ENCODE measurements around the gene NBEAL2.
"Not testable (repeated sequence)": the region's sequence is repeated elsewhere in the genome, so short reads cannot be mapped to it uniquely, and the experiment has no call there.

NBEAL2 gene

DNA sequence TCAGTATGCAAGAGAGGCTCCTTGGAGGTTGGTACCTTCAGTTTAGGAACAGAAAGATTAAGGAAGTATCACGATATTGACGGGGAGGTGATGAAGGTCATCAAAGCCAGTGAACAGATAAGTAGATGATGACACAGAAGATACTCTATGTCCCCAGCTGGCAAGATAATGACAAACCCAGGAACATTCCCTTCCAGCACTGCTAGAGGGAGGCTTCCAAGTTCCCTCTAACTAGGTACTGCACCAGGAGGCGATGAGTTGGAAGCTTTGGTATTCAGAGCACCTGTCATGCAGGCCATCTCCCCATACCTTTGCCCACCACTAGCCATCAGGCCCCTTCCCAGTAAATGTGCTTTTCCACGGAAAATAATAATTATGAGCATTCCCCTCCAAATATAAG, 40.8 kb downstream of the NBEAL2 start:
- TF ChIP-seq, protein P1, sequence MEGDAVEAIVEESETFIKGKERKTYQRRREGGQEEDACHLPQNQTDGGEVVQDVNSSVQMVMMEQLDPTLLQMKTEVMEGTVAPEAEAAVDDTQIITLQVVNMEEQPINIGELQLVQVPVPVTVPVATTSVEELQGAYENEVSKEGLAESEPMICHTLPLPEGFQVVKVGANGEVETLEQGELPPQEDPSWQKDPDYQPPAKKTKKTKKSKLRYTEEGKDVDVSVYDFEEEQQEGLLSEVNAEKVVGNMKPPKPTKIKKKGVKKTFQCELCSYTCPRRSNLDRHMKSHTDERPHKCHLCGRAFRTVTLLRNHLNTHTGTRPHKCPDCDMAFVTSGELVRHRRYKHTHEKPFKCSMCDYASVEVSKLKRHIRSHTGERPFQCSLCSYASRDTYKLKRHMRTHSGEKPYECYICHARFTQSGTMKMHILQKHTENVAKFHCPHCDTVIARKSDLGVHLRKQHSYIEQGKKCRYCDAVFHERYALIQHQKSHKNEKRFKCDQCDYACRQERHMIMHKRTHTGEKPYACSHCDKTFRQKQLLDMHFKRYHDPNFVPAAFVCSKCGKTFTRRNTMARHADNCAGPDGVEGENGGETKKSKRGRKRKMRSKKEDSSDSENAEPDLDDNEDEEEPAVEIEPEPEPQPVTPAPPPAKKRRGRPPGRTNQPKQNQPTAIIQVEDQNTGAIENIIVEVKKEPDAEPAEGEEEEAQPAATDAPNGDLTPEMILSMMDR (IDR thresholded peaks at IDR 0.05) = no peak
- Histone ChIP-seq H3K27ac (no peak overlapping the region), H3K4me3 (no peak overlapping the region)
- no peak for DNase-seq (ENCODE audit: low spot score)

DNA sequence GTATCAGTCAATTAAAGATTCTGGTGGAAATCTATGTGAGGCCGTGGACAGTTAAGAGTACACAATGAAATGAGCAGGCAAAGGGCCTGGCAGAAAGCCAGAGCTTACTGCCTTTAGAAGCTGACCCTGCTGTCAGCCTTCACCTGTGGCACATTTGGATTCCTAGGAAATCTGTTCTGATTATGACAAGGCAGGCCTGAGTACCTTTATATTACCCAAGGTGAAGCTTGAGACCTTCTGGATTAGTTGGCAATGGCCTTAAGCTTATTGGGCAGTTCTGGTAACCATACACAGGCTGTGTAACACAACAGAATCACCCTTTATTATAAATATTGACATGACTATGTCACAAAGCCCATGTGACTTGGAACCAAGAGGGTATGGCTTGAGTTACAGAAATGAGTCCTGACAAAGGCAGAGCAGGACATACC, 43.2 kb downstream of the NBEAL2 start:
- Histone ChIP-seq H3K27ac (no peak overlapping the region), H3K4me3 (no peak overlapping the region)
- no peak for DNase-seq (ENCODE audit: low spot score)
- TF ChIP-seq, protein P1 (IDR thresholded peaks at IDR 0.05) = no peak

DNA sequence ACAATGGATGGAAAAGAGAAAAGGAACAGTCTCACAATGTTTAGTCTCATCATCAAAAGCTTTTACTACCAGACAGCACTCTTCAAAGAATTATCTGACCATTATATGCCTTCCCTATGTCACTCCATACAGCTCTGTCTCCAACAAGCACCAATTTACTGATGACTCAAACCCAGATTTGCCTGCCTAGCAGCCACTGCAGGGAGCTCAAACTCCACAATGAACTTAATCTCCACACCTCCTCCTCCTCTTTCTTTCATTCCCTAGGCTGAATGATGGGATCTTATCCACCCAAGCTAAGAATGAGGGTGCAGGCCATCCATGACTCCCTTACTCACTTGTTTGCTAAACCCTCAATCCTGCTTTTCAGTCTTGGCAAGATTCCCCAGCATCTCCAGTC, 45.5 kb downstream of the NBEAL2 start:
- Histone ChIP-seq H3K4me3 (no peak overlapping the region), H3K27ac (no peak overlapping the region)
- DNase-seq (ENCODE audit: low spot score) = no peak
- TF ChIP-seq, protein P1 (IDR thresholded peaks at IDR 0.05) = no peak

DNA sequence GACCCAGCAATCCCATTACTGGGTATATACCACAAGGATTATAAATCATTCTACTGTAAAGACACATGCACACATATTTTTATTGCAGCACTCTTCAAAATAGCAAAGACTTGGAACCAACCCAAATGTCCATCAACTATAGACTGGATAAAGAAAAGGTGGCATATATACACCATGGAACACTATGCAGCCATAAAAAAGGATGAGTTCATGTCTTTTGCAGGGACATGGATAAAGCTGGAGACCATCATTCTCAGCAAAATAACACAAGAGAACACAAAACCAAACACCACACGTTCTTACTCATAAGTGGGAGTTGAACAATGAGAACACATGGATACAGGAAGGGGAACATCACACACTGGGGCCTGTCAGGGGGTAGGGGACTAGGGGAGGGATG, 47.0 kb downstream of the NBEAL2 start:
- H3K27ac ChIP-seq; H3K4me3 ChIP-seq; DNase-seq (ENCODE audit: low spot score): not testable (repeated sequence)

DNA sequence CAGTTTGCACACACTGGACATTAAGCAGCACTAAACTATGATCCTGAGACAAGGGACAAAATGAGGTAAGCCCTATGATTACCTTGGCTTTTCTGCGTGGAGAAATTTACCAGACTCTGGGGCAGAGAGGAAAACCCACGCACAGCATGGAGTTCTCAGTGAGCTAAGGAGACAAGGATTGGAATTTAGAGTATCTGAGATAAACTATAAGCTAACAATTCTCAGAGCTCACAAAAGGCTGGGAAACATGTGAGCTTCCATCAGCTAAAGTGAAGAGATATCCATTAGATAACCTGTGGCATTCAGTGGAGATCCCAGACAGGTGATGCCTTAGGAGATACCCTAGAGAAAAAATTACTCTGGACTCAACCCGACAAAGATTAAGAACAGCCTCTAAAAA, 48.7 kb downstream of the NBEAL2 start:
- TF ChIP-seq, protein P1 (IDR thresholded peaks at IDR 0.05) = no peak
- no peak overlapping the region for H3K4me3 ChIP-seq

DNA sequence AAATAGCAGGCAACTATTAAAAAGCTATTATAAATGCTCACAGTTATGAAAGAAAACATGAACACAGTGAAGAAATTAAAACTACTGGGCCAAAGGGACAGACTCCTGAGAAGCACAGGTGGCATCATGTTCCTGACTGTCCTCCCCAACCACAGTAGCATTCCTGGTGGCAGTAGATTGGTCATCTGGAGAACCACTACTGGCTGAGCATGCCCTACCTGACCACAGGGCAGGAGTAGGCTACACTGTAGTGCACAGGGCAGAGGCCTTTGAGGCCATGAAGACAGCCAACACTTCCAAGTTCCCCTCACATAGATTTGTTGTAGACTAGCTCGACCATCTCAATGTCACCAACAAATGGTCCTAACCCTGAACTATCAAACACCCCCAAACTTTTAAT, 49.2 kb downstream of the NBEAL2 start:
- DNase-seq (ENCODE audit: low spot score) = no peak
- TF ChIP-seq, protein P1 (IDR thresholded peaks at IDR 0.05) = no peak
- no peak overlapping the region for H3K27ac ChIP-seq
- no peak overlapping the region for H3K4me3 ChIP-seq

More for the DNA sequence above, 48.7 kb downstream of the NBEAL2 start:
- no peak overlapping the region for H3K27ac ChIP-seq
- no peak for DNase-seq (ENCODE audit: low spot score)

DNA sequence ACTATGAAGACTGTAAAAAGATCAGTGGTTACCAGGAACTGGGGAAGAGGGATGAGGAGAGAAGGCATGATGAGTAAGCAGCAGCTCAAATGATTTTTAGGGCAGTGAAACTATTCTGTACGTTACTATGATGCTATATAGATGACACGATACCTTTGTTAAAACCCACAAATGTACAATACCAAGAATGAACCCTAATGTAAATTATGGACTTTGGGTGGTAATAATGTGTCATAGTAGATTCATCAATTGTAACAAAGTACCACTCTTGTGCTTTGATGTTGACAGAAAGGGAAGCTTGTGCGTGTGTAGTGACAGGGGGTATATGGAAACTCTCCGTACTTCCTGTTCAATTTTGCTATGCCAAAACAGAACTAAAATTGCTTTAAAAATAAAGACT, 51.6 kb downstream of the NBEAL2 start:
- H3K27ac ChIP-seq; H3K4me3 ChIP-seq; DNase-seq (ENCODE audit: low spot score): not testable (repeated sequence)

DNA sequence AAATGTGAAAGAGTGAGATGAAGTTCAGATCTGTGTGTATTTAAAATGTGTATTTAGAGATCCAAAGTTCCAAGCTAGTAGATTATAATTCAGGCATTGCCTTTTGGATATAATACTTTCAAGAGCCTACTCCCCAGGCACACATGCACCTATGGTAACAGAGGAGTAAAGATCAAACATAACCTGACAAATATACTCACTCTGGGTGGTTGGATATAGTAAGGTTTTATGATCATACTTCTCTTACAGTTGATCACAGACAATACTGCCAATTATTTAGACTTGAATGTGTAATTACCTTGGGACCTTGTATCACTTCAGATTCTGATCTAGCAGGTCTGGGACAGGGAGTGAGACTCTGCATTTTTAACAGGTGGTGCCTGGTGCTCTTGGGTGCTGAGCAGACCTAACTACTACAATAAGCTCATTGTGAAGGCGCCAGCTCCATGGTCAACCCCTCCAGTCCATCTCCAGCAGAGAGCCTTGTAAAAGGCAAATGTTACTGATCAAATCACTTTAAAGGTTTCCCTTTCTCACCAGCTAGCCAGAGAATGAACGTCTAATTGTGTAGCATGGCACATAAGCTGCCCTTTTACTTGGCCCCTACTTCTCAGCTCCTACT, 55.5 kb downstream of the NBEAL2 start:
- Histone ChIP-seq H3K27ac (no peak overlapping the region), H3K4me3 (no peak overlapping the region)
- TF ChIP-seq, protein P1 (IDR thresholded peaks at IDR 0.05) = no peak
- no peak for DNase-seq (ENCODE audit: low spot score)

Measured in coronary artery (tissue), 2 donors.